HG03095 (cell line): ENCODE measurements around the gene EPHB2.

ENCODE experiments used
- ATAC-seq: cut with Tn5 transposase; IDR thresholded peaks from one replicate; pipeline ENCODE4 v1.9.1; 2021; ENCODE audit warnings: moderate library complexity; ENCODE audit not compliant: unreplicated experiment

EPHB2 gene

DNA sequence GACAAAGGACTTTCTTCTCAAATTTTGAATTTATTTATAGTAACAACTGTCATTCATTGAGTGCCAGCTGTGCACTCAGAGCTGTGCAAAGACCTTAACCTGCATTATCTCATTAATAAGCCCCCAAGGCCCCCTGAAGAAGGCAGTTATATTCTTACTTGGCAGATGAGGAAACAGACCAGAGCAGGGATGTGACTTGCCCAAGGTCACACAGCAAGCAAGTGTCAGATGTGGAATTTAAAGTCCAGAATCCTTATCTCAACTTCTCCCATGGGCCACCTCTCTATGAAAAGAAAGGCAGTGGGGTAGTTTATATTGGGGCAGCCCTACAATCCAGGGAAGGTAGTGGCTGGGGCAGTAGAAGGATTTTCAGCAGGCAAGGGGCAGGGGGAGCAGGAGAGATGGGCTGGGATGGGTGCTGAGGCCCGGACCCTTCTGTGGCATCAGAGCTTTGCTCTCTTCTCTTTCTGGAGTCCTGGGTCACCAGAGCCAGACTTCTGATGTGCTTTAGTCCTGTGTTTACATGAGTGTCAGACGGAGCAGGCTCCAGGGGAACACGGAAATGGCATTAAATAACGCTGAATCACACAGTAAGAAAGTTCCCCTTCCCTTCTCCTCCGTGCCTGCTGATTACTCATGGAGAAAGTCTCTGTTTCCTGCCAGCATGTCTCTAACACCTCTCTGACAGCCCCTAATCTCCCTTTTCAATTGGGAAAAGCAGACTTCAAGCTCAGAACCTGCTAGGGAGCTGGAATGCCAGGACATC is 39.5 kb downstream of the EPHB2 start:
- no peak for ATAC-seq

DNA sequence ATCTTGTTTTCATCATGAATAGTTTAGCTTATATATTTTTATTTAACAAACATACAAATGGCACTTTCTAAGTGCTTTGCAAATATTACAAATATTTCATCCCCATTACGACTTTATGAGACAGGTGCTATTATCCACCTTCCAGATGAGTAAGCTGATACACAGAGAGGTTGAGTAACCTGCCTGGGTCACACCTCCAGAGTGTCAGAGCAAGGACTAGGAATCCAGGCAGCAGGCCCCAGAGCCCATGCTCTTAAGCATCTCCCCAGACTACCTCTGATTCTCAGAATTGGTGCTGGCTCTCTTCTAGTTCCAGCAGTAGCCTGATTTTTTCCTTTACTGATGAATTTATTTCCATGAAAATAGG is 40.0 kb downstream of the EPHB2 start:
- no peak for ATAC-seq

DNA sequence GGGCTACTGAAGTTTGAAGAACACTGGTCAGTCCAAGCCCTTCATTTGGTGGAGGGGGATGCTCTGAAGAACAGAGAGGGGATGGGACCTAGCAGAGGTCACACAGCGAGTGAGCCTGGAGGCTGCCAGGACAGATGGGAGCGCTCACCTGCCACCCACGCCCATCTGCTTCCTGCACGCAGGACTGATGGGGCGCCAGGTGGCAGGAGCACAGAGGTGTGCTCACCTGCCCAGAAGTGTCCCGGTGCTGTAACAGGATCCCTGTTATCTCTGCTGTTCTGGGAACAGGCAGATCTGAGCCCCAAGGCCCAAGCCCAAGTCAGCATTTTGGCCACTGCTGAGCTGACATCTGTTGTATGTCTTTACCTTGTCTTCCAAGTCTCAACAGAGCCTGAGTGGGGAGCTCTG is 40.5 kb downstream of the EPHB2 start:
- ATAC-seq: no peak

DNA sequence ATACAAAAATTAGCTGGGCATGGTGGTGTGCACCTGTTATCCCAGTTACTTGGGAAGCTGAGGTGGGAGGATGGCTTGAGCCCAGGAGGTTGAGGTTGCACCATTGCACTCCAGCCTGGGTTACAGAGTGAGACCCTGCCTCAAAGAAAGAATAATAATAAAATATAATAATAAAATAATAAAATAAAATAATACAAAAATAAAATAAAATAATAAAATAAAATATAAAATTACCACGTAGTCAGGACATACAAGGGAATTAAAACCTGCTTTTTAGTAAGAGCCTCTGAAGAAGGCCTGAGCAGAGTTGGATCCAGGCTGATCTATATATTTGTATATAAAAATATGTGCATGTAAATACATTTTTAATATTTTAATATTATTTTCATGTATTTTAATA is 41.7 kb downstream of the EPHB2 start:
- no peak for ATAC-seq

DNA sequence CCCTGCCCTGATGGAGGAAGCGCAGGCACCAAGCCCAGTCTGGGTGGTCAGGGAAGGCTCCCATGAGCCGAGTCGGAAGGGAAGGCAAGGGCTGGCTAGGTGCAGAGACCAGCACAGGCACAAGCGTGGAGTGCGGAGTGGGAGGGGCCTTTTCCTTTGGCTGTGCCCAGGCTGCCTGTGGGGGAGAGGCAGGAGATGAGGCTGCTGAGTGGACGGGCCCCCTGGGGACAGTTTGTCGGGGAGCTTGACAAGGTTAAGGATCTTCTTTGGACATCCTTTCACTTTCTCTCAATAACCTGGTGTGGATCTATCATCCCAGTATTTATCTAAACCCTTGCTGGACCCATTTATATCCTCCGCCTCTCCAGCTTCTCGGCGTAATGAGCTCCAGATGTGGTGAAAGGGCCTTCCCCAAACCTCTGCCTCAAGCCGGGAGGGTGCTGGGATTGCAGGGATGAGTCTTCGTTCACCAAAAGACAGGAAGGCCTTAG is 42.9 kb downstream of the EPHB2 start:
- no peak for ATAC-seq

DNA sequence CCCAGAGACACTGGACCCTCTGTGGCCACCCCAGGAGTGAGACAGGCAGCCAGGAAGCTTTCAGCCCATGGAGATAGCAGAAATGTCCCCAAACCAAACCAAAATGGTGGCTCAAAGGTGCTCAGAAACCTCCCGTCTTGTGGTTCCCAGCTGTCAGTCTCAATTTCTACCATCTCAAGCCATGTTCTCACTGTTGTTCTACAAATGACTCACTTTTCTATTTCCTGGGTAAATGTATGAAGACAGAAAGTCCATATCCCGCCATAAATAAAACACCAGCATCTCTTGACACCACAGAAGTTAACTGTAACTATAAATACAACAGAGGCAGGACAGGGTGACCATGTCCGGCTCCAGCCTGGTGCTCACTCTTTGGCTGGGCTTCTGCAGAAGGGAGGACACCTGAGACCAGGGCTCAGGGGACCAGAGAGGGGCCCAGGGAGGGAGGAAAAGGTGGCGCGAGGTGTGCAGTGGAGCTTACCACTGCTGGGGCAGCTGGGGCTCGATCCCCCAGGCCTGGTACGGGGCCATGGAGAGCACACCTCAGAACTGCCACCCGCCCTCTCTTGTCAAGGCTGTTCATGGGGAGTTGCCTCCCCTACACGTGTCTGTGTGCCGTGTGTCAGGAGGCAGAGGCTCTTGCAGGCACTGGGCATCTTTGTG is 43.6 kb downstream of the EPHB2 start:
- peak; percentile 52 for ATAC-seq

DNA sequence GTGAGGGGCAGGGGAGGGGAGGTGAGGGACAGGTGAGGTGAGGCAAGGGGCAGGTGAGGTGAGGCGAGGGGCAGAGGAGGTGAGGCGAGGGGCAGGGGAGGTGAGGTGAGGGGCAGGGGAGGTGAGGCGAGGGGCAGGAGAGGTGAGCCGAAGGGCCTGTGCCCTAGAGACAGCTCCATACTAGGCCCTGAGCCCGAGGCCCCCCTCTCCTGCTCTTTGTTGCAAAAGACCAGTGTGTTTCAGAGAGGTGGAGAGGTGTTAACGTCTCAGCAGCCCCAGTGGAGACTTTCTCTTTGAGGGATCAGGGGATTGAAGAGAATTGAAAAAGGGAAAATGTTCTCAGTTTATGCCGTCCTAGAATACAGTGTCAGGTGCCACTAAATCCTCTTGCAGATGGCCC is 44.2 kb downstream of the EPHB2 start:
- ATAC-seq: no peak

DNA sequence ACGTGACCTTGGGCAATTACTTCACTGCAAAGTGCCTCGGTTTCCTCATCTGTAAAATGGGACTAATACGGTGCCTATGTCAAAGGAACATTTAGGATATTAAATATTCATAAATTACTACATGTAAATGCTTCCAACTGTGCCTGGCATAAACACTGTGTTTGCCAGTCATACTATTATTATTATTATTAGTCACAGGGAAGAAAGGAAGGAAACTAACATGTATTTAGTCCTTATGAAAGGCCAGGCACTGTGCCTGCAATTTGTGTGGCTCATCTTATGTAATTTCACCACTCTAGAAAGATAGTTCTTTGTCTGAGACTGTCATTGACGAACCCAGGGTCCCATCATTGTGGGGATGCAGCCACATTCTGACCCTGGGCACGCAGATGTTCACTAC is 45.0 kb downstream of the EPHB2 start:
- no peak for ATAC-seq

DNA sequence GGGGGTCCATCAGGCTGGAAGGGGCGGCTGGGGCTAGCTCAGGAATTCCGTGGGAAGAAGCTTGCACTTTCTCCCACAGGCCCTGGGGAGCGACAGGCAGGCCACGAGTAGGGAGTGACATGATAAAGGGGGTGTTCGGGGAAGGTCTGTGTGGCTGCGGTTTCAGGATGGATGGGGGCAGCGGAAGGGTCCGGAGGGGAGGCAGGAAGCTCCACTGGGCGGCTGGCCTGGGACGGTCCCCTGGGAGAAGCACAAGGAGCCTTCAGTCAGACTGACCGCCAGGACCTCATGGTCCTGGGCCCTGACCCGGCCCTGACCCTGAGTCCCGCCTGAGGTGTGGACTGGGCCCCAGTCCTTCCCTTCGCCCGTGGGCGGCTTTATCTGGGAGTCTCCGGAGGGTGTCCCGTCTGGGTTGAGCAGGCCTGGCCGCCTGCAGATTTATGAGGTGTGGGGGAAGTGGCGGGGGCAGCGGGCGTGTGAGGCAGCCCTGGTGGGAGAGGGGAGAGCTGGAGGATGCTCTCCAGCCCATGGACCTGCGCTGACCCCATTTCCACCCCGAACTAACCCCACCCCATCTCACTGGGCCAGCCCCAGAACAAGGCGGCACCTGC is 45.6 kb downstream of the EPHB2 start:
- ATAC-seq: no peak

DNA sequence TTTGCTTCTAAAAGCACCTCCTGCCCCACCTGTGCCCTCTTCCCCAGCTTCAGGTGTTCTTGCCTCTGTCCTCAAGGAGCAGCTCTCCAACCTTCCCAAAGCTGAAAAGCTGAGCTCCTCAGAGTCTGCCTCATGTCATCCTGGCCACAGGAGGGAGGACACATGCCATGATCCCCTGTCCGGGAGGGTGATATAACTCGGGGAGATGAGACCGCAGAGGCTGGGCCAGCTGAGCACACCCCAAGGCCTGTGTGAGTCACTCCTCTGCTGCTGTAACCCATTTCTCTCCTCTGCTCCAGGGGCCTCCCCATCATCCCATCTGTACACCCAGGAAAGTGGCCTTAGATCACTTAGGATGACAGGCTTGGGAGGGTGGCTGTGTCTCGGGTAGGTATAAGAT is 49.8 kb downstream of the EPHB2 start:
- ATAC-seq: no peak

DNA sequence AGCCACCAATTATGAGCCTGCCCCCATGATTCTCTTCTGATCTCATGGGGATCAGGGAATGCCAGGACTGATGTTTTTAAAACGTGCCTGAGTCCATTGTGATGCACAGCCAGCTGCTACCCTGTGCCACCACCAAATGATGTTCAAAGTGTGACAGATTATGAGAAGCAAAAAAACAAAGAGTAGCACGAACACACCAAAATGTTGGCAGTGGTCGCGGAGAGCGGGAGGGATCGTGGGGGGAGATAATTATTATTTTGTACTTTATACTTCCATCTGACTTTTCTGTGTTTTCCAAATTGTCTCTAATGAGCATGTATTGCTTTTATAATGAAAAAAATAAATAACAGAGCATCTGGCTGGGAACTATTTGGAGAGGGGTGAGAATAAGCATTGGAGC is 50.5 kb downstream of the EPHB2 start:
- no peak for ATAC-seq

DNA sequence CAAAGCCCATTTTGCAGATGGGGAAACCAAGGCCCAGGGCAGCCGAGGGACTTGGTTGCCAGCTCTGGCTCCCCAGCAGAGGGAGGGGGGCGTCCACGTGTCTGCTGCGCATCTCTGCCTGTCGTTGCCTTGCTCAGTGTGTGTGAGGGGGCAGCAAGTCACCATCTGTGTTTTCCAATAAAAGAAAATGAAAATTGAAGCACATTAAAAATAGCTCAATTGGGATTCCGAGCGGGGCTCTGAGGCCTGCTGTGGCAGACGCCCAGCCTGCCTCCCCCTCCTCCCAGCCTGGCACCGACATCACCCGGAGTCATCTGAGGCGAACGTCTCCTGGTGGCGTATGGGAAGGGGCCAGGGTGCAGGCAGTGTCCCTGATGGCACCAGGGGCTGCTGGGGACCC is 51.2 kb downstream of the EPHB2 start:
- ATAC-seq: no peak

DNA sequence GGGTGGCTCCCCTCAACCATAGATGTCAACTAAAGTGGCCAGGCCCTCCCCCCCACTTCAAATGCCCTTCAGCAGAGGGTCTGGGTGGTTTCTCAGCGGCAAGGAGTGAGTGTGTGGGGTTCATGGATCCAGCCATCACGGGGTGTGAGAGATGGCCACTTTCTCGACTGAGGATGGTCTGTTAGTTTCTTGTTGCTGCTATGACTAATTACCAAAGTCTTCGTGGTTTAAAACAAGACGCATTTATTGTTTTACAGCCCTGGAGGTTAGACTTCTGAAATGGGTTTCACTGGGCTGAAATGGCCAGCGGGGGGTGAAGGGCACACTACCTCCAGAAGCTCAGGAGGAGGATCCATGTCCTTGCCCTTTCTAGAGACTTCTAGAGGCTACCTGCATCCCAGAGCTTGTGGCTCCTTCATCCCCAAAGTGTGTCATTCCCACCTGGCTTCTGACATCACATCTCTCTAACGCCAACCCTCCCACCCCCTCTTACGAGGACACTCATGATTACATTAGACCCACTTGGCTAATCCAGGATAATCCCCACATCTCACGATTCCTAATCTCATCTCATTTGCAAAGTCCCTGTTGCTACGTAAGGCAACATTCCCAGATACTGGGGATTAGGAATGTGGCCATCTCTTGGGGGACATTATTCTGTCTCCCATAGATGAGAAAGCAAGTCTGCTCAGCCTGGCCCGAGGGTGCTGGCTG is 53.0 kb downstream of the EPHB2 start:
- ATAC-seq: no peak

DNA sequence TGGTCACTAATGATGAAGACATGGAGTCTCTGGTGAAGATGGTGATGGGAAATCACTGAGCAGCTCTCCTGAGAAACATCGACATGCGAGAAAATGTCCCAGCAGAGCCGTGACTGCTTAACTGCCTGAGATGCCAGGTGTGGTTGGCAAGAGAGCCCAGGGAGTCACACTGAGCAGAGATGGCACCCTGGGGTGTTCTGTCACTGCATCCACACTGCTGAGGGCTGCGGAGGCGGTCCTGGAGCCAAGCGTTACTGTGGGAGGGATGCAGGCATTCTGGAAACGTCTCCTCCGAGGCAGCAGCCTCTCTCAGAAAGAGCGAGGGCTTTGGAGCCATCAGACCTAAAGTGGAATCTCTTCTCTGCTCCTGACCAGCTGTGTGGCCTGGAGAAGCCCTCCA is 57.2 kb downstream of the EPHB2 start:
- ATAC-seq: no peak

DNA sequence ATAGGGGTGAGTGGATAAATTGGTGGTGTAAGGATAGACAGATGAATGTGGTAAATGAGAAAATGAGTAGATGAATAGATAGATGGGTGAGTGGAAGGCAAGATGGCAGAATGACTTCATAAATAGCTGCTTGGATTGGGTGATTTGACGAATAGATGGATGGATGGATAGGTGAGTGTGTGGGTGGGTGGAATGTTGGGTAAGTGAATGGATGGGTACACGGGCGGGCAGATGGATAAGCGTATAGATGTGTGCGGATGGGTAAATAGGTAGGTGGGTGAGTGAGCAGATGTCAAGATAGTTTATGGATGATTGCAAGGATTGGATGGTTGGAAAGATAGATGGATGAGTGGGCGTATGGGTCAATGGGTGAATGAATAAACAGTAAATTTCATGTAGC is 59.3 kb downstream of the EPHB2 start:
- ATAC-seq: no peak

DNA sequence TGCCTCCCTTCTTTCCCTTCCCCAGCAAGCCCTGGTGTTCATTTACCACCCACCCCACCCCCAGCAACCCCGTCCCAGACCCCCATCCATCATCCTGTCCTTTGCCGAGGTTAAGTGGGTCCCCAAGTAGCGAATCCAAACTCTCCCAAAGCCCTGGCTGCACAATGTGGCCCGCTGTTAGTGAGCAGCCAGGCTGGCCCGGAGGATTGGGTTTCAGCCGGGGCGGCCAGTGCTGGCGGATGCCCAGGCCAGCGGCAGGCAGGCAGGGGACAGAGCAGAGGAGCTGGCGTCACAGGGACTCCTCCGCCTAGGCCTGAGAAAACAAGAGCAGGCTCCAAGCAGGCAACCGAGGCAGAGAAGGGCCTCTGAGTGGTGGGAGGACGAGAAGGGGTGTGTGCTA is 61.4 kb downstream of the EPHB2 start:
- no peak for ATAC-seq

DNA sequence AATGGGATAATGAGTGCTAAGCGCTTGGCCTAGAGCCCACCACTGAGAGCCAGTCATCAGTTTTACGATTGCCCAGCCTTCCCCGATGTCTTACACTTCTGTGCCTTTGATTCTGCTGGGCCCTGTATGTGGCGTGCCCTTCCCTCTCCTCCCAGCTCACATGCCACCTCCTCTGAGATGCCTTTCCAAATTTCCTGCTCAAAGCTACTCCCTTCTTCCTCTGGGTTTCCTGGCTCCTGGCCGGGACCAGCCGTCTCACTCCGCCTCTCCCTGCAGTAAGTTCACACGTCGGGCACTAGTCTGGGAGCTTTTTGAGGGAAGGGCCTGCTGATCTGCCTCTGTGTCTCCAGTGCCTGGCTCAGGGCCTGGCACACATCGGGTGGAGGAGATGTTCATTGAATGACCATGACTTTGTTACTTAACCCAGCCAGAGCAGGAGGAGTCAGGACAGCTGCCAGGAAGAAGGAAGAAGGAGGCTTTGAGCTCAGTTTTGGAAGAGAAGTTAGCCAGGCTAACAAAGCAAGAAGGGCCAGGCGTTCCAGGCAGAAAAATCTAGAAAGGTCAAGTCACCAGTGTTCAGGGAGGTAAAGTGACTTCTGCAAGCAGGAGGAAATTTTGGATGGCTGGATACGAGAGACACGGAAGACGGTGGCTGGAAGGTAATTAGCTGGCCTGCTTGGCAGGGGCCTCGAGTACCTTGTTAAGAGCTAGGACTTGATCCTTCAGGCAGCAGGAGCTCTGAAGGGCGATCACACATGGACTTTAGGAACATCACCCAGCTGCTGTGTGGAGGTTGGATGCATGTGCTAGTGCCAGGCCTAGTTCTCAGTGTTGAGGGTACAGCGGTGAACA is 63.6 kb downstream of the EPHB2 start:
- ATAC-seq: no peak

DNA sequence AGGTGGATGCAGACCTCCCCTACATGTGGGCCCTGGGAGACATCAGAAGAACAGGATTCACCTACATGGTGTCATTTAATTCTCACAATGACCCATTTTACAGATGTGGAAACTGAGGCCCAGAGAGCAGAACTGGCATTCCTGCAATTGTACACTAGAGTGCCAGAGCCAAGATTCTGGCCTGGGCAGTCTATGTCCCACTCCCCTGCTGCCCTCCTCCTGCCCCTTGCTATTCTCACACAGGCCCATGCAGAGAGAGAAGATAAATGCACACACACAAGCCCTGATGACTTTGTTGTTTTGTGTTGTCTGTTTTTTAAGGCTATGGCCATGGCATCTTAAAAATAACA is 64.2 kb downstream of the EPHB2 start:
- no peak for ATAC-seq

DNA sequence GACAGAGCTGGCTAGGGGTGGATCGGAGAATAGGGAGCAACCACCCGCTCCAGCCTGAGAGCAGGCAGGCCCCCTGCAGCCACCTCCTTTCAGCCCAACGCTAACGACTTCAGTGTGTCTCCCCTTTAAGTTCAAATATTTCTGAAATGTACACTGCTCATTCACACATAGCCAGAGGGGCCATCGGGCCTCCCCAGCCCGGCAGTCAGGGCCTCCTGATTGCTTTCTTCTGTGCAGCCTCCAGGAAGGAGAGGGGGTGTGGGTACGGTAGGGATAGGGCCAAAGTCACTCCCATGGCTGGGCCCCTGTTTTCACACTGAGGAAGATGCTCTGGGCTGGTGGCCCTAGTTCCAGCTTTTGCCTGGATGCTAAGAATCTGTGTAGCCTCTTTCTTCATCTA is 64.8 kb downstream of the EPHB2 start:
- no peak for ATAC-seq

DNA sequence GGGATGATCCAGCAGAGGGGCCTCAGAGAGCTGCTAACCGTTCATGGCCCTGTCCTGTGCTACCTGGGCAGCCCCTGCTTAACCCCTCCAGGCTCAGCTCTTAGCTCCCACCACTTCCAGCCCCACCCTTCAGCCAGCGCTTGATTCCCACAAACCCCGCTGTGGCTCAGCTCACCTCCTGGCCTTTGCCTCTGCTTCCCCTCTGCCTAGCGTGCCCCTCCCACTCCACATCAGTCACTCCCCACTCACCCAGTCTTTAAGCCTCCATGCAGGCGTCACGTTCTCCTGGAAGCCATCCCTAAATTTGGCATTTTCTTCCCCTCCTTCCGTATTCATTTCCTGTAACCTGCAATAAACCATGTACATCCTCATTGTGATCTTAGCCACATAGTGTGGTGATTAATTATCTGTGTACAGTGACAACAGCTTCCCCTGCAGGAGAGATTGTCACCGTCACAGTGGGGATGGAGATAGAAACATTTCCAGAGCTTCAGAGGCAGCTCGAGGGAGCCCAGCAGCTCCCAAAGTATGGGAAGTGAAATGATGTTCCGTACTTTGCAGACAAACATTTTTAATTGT is 65.5 kb downstream of the EPHB2 start:
- no peak for ATAC-seq
